H1 (cell line): Measurements from ENCODE around the gene ELL. TPM values are rescaled to one million over a fixed set of nuclear protein-coding genes. Genes with fewer than 3 reads are reported as not detected.

Experiments used
- CTCF ChIA-PET: fragments of 300-600 bp; sonication (Branson Sonifier 250); formaldehyde crosslinking; loops from one replicate; lab custom pipeline; 2021; ENCODE audit not compliant: partially characterized antibody; lab: Charles Lee
- POLR2A ChIA-PET: fragments of 300-600 bp; sonication (Branson Sonifier 250); formaldehyde crosslinking; loops from one replicate; lab custom pipeline; 2021; ENCODE audit warnings: inconsistent platforms; ENCODE audit not compliant: partially characterized antibody; lab: Charles Lee
- DNase-seq, 2 experiments: peaks; one replicate each; pipeline versions ENCODE4 v3.0.0 to v3.0.0-alpha.2; 2010 to 2022; ENCODE audit warnings: low spot score in 2 of 2, low read depth in 1 of 2, mixed read lengths in 1 of 2
- FAIRE-seq: peaks from 2 replicates; lab custom pipeline; 2011; peaks lifted over from hg19 to GRCh38; lab: Jason Lieb, UNC
- H2AFZ ChIP-seq: 2 replicates; pipeline ENCODE4 v1.8.1; 2012; ENCODE audit warnings: low read length, inconsistent platforms
- H2AK5ac ChIP-seq: 2 replicates; pipeline ENCODE4 v1.6.1; 2013; ENCODE audit warnings: low read depth, low read length
- H2BK120ac ChIP-seq: replicated peaks from 2 replicates; pipeline ENCODE3; 2013; ENCODE audit warnings: low read depth, low read length, inconsistent platforms
- H2BK12ac ChIP-seq: 2 replicates; pipeline ENCODE4 v1.6.1; 2013; ENCODE audit warnings: low read depth, low read length
- H2BK15ac ChIP-seq: 2 replicates; pipeline ENCODE4 v1.6.1; 2013; ENCODE audit warnings: low read length
- H2BK20ac ChIP-seq: 2 replicates; pipeline ENCODE4 v1.6.1; 2013; ENCODE audit warnings: low read length
- H2BK5ac ChIP-seq: 2 replicates; pipeline ENCODE4 v1.6.1; 2013; ENCODE audit warnings: low read depth, low read length
- H3K14ac ChIP-seq: 2 replicates; pipeline ENCODE4 v1.6.1; 2013; ENCODE audit warnings: inconsistent platforms; ENCODE audit not compliant: insufficient read length
- H3K18ac ChIP-seq: 2 replicates; pipeline ENCODE4 v1.6.1; 2013; ENCODE audit warnings: low read length; ENCODE audit errors: extremely low read depth
- H3K23ac ChIP-seq: 2 replicates; pipeline ENCODE4 v1.6.1; 2013; ENCODE audit warnings: inconsistent platforms; ENCODE audit not compliant: insufficient read length
- H3K23me2 ChIP-seq: 2 replicates; pipeline ENCODE4 v1.6.1; 2013; ENCODE audit warnings: low read depth, low read length
- H3K27ac ChIP-seq: 2 replicates; pipeline ENCODE4 v1.6.1; 2011; ENCODE audit warnings: low read depth, low read length, inconsistent platforms
- H3K27me3 ChIP-seq, 4 experiments: replicated peaks in 1 of 4; 1 replicate in 1 of 4; 2 replicates in 3 of 4; pipeline versions ENCODE4 v1.6.1 to v1.8.1; 2011 to 2013; ENCODE audit warnings: low read length in 3 of 4, mild to moderate bottlenecking in 3 of 4, inconsistent platforms in 2 of 4, mixed read lengths in 2 of 4, moderate library complexity in 1 of 4; ENCODE audit not compliant: control insufficient read depth in 3 of 4, insufficient read depth in 3 of 4; ENCODE audit errors: extremely low read depth in 1 of 4
- H3K36me3 ChIP-seq, 4 experiments: 2 replicates each; pipeline versions ENCODE4 v1.6.1 to v1.8.1; 2011 to 2013; ENCODE audit warnings: mild to moderate bottlenecking in 4 of 4, low read length in 3 of 4, moderate library complexity in 2 of 4, control low read depth in 1 of 4, inconsistent platforms in 1 of 4; ENCODE audit not compliant: insufficient read depth in 4 of 4, control insufficient read depth in 2 of 4
- H3K4ac ChIP-seq: replicated peaks from 2 replicates; pipeline ENCODE3; 2013; ENCODE audit warnings: low read length, low read depth, mixed read lengths, inconsistent platforms; ENCODE audit not compliant: insufficient read length
- H3K4me1 ChIP-seq, 4 experiments: replicated peaks in 1 of 4; 1 replicate in 1 of 4; 2 replicates in 3 of 4; pipeline versions ENCODE4 v1.6.1 to v1.8.1; 2011 to 2013; ENCODE audit warnings: low read length in 3 of 4, inconsistent platforms in 2 of 4, mixed read lengths in 1 of 4; ENCODE audit not compliant: insufficient read depth in 4 of 4, control insufficient read depth in 3 of 4
- H3K4me2 ChIP-seq, 2 experiments: 2 replicates each; pipeline versions ENCODE4 v1.6.1 to v1.8.1; 2011 to 2013; ENCODE audit warnings: low read depth in 2 of 2, low read length in 2 of 2, control low read depth in 1 of 2, inconsistent platforms in 1 of 2, mild to moderate bottlenecking in 1 of 2; ENCODE audit not compliant: insufficient read depth in 1 of 2
- H3K4me3 ChIP-seq, 4 experiments: fragments of 200-600, 300-600 bp in 1 of 4; sonication (generic), shearing (Covaris generic), sonication (Bioruptor Twin) in 1 of 4; 2 replicates each; pipeline versions ENCODE4 v1.5.1 to v1.8.1; 2011 to 2016; ENCODE audit warnings: low read length in 4 of 4, low read depth in 3 of 4, control low read depth in 2 of 4, inconsistent platforms in 2 of 4, mild to moderate bottlenecking in 2 of 4, mixed read lengths in 1 of 4, moderate library complexity in 1 of 4; ENCODE audit not compliant: insufficient read depth in 2 of 4; ENCODE audit errors: extremely low read depth in 1 of 4
- H3K56ac ChIP-seq: replicated peaks from 2 replicates; pipeline ENCODE3; 2013; ENCODE audit warnings: low read depth, mild to moderate bottlenecking, mixed read lengths, low read length, inconsistent platforms; ENCODE audit not compliant: insufficient read length
- H3K79me1 ChIP-seq: 2 replicates; pipeline ENCODE4 v1.6.1; 2013; ENCODE audit warnings: low read depth, low read length, control low read depth
- H3K79me2 ChIP-seq, 2 experiments: 2 replicates each; pipeline versions ENCODE4 v1.6.1 to v1.8.1; 2012 to 2013; ENCODE audit warnings: low read length in 2 of 2, mild to moderate bottlenecking in 2 of 2, inconsistent platforms in 1 of 2; ENCODE audit not compliant: insufficient read depth in 2 of 2, control insufficient read depth in 1 of 2
- H3K9ac ChIP-seq, 4 experiments: replicated peaks in 1 of 4; 1 replicate in 1 of 4; 2 replicates in 3 of 4; pipeline versions ENCODE4 v1.6.1 to v1.8.1; 2011 to 2013; ENCODE audit warnings: low read depth in 3 of 4, low read length in 3 of 4, control low read depth in 2 of 4, mild to moderate bottlenecking in 2 of 4, moderate library complexity in 2 of 4, inconsistent platforms in 1 of 4; ENCODE audit errors: extremely low read depth in 1 of 4
- H3K9me3 ChIP-seq, 2 experiments: 2 replicates each; pipeline versions ENCODE4 v1.6.1 to v1.8.1; 2012 to 2013; ENCODE audit warnings: mild to moderate bottlenecking in 2 of 2, moderate library complexity in 2 of 2, control low read depth in 1 of 2, inconsistent platforms in 1 of 2, low read depth in 1 of 2, low read length in 1 of 2, mixed read lengths in 1 of 2; ENCODE audit not compliant: insufficient read depth in 2 of 2
- H4K20me1 ChIP-seq, 2 experiments: replicated peaks in 1 of 2; 2 replicates each; pipeline versions ENCODE3 to v1.8.1; 2011 to 2013; ENCODE audit warnings: inconsistent platforms in 2 of 2, low read length in 2 of 2, mild to moderate bottlenecking in 1 of 2; ENCODE audit not compliant: insufficient read depth in 2 of 2, control insufficient read depth in 1 of 2
- H4K5ac ChIP-seq: 2 replicates; pipeline ENCODE4 v1.6.1; 2013; ENCODE audit warnings: low read length, low read depth, mixed read lengths, inconsistent platforms; ENCODE audit not compliant: insufficient read length
- H4K8ac ChIP-seq: 2 replicates; pipeline ENCODE4 v1.8.0; 2013; ENCODE audit warnings: mild to moderate bottlenecking, moderate library complexity, low read length, inconsistent platforms; ENCODE audit not compliant: insufficient read depth; ENCODE audit errors: extremely low read depth
- H4K91ac ChIP-seq: replicated peaks from 2 replicates; pipeline ENCODE3; 2013; ENCODE audit warnings: low read length, mixed read lengths, inconsistent platforms; ENCODE audit not compliant: insufficient read length
- BRCA1 ChIP-seq: IDR thresholded peaks from 2 replicates; pipeline ENCODE4 v1.6.1; 2012; ENCODE audit warnings: low read depth, low read length, improper control_type of control experiment
- CEBPB ChIP-seq: IDR thresholded peaks from 2 replicates; pipeline ENCODE4 v1.6.1; 2012; ENCODE audit warnings: low read depth, low read length
- EP300 ChIP-seq, 2 experiments: IDR thresholded peaks; 1 replicate in 1 of 2; 2 replicates in 1 of 2; pipeline ENCODE4 v1.6.1; 2011 to 2012; ENCODE audit warnings: low read depth in 2 of 2, low read length in 2 of 2, mild to moderate bottlenecking in 2 of 2, borderline replicate concordance in 1 of 2, inconsistent platforms in 1 of 2, moderate library complexity in 1 of 2
- HDAC2 ChIP-seq, 2 experiments: fragments of 300-600 bp in 1 of 2; sonication (generic) in 1 of 2; IDR thresholded peaks; 2 replicates each; pipeline ENCODE4 v1.6.1; 2011 to 2012; ENCODE audit warnings: low read depth in 2 of 2, low read length in 2 of 2, mild to moderate bottlenecking in 2 of 2, moderate library complexity in 2 of 2, borderline replicate concordance in 1 of 2, inconsistent platforms in 1 of 2
- JUND ChIP-seq: IDR thresholded peaks from 2 replicates; pipeline ENCODE4 v1.6.1; 2011; ENCODE audit warnings: mild to moderate bottlenecking, improper control_type of control experiment, low read length
- KDM4A ChIP-seq: IDR thresholded peaks from one replicate; pipeline ENCODE4 v1.7.1; 2012; ENCODE audit warnings: low read depth, mild to moderate bottlenecking, moderate library complexity, low read length, inconsistent platforms; ENCODE audit not compliant: severe bottlenecking
- NRF1 ChIP-seq: IDR thresholded peaks from 2 replicates; pipeline ENCODE4 v1.6.1; 2011; ENCODE audit warnings: mild to moderate bottlenecking, low read depth, low read length, improper control_type of control experiment
- POLR2AphosphoS5 ChIP-seq: IDR thresholded peaks from 2 replicates; pipeline ENCODE4 v1.6.1; 2011; ENCODE audit warnings: low read depth, low read length
- SP1 ChIP-seq: IDR thresholded peaks from 2 replicates; pipeline ENCODE4 v1.6.1; 2011; ENCODE audit warnings: low read depth, low read length
- SP4 ChIP-seq: IDR thresholded peaks from 2 replicates; pipeline ENCODE4 v1.6.1; 2012; ENCODE audit warnings: low read length, inconsistent platforms
- SRF ChIP-seq: IDR thresholded peaks from 2 replicates; pipeline ENCODE4 v1.6.1; 2011; ENCODE audit warnings: mild to moderate bottlenecking, low read depth, low read length, moderate library complexity
- SUZ12 ChIP-seq: fragments of 200-600 bp; sonication (generic); IDR thresholded peaks from 2 replicates; pipeline ENCODE4 v1.6.1; 2012; ENCODE audit warnings: mild to moderate bottlenecking, inconsistent platforms, low read length, moderate library complexity, mixed read lengths
- YY1 ChIP-seq: IDR thresholded peaks from 2 replicates; pipeline ENCODE4 v1.6.1; 2011; ENCODE audit warnings: low read depth, mild to moderate bottlenecking, low read length
- WGBS, 2 experiments: shearing (Covaris generic) in 1 of 2; methylation state at CpG; one replicate each; pipeline versions ENCODE4 v1.1.6 to v1.1.7; 2013 to 2015; ENCODE audit warnings: low lambda C conversion rate in 2 of 2, mixed read lengths in 2 of 2, inconsistent platforms in 1 of 2, low coverage in 1 of 2, missing lambda C conversion rate in 1 of 2; ENCODE audit not compliant: insufficient replicate concordance in 2 of 2, insufficient coverage in 1 of 2, insufficient read length in 1 of 2; ENCODE audit errors: extremely low coverage in 1 of 2, missing lambda C conversion rate in 1 of 2; 5-methylcytosine and 5-hydroxymethylcytosine counted together
- polyA plus RNA-seq, 7 experiments: library from polyadenylated mRNA; depleted of rRNA in 3 of 7; stranded (reverse) in 5 of 7; unstranded in 2 of 7; fragments of >200 nt in 5 of 7; fragments of 200-250 nt in 2 of 7; gene quantifications; 1 replicate in 5 of 7; 2 replicates in 1 of 7; 4 replicates in 1 of 7; pipeline versions ENCODE4 v1.2.1 to v1.2.3, GENCODE V29; 2011 to 2013; ENCODE audit warnings: missing spikeins in 2 of 7, mixed read lengths in 2 of 7
- total RNA-seq: library from RNA; stranded (reverse); fragmentation: NEBNext Ultra II Directional; extraction: Animal tissue kit (Norgen Biotek cat#: 25700); gene quantifications from 2 replicates; pipeline ENCODE4 v1.2.1, GENCODE V29; 2021
- TF ChIP-seq, protein P1 (sequence below): IDR thresholded peaks from 2 replicates; pipeline ENCODE4 v1.6.1; 2011; ENCODE audit warnings: low read length, improper control_type of control experiment

The ELL gene
- total and polyA plus RNA-seq, 2 of the 8 experiments (the other 6 are each of a cell fraction or from before 2014, with no cell fraction given), result 5.2 to 10.5 TPM

DNA sequence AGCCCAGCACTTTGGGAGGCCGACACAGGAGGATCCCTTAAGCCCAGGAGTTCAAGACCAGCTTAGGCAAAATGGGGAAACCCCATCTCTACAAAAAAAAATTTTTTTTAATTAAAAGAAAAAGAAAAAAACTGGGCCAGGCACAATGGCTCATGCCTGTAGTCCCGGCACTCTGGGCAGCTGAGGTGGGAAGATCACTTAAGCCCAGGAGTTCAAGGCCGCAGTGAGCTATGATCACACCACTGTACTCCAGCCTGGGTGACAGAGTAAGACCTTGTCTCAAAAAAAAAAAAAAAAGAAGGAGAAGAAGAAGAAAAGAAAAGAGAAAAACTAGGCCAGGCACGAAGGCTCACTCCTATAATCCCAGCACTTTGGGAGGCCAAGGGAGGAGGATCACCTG lies 4.3 kb downstream of the ELL start:
- no peak overlapping the region for H2BK5ac ChIP-seq
- no peak overlapping the region for H4K5ac ChIP-seq
- no peaks in the 10 kb centered on the region for H3K36me3 ChIP-seq
- no peak overlapping the region for H3K4me2 ChIP-seq
- no peak overlapping the region for H3K9ac ChIP-seq
- H3K27ac ChIP-seq, result no peak overlapping the region
- H2AK5ac ChIP-seq, result no peak overlapping the region
- H2AFZ ChIP-seq, result no peak overlapping the region
- no peak overlapping the region for H3K4me3 ChIP-seq
- DNase-seq, result no peak
- H3K4ac ChIP-seq, result no peak overlapping the region
- H2BK120ac ChIP-seq, result no peak overlapping the region
- no peak overlapping the region for H2BK15ac ChIP-seq
- H4K8ac ChIP-seq, result no peak overlapping the region
- FAIRE-seq, result no peak
- peaks cover 0 to 6% (median 2%) of the 10 kb centered on the region in 4 experiments; a peak in 5 of 7 replicates for H3K4me1 ChIP-seq
- H2BK12ac ChIP-seq, result no peak overlapping the region
- H3K27me3 ChIP-seq, result no peaks in the 10 kb centered on the region
- ChIA-PET POLR2A (interaction anchor here (1.2 kb wide), 1 partner anchor 40 kb away, joined by 3 read pairs; the partner anchor contains the start of gene KXD1), CTCF (interaction anchor here (1.2 to 32.9 kb wide), 5 partner anchors 10 to 70 kb away, joined by 3 to 458 read pairs (median 14); no protein-coding TSS in a partner anchor)
- H3K18ac ChIP-seq, result no peak overlapping the region
- no peaks in the 10 kb centered on the region for H3K9me3 ChIP-seq
- peaks cover 22% of the 10 kb centered on the region for H3K79me1 ChIP-seq
- H4K20me1 ChIP-seq, result peaks cover 17 to 32% of the 10 kb centered on the region in 2 experiments
- H3K23me2 ChIP-seq, result peaks cover 10% of the 10 kb centered on the region; the same call in 1 of the 2 replicates
- peaks cover 0 to 64% of the 10 kb centered on the region in 2 experiments; a peak in 2 of 4 replicates for H3K79me2 ChIP-seq
- no peak overlapping the region for H3K23ac ChIP-seq
- no peak overlapping the region for H3K56ac ChIP-seq
- no peak overlapping the region for H3K14ac ChIP-seq
- H2BK20ac ChIP-seq, result no peak overlapping the region
- 85% methylated on average over 3 of the region's 4 CpGs; no CpG with 5 or more reads in 1 of the 2 experiments for WGBS, 2 experiments
- no peak overlapping the region for H4K91ac ChIP-seq
- TF ChIP-seq SUZ12, result no peak
- no peak for TF ChIP-seq SRF
- no peak for TF ChIP-seq EP300 (IDR thresholded peaks at IDR 0.05; ENCODE audit: borderline replicate concordance in 1 of 2, low read depth in 2 of 2, low read length in 2 of 2)
- TF ChIP-seq JUND, result no peak
- no peak for TF ChIP-seq POLR2AphosphoS5
- no peak for TF ChIP-seq SP1
- no peak for TF ChIP-seq YY1
- no peak for TF ChIP-seq NRF1
- TF ChIP-seq, protein P1, sequence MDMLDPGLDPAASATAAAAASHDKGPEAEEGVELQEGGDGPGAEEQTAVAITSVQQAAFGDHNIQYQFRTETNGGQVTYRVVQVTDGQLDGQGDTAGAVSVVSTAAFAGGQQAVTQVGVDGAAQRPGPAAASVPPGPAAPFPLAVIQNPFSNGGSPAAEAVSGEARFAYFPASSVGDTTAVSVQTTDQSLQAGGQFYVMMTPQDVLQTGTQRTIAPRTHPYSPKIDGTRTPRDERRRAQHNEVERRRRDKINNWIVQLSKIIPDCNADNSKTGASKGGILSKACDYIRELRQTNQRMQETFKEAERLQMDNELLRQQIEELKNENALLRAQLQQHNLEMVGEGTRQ, result no peak
- TF ChIP-seq BRCA1, result no peak
- no peak for TF ChIP-seq KDM4A
- no peak for TF ChIP-seq CEBPB
- no peak for TF ChIP-seq SP4
- TF ChIP-seq HDAC2 (IDR thresholded peaks at IDR 0.05; ENCODE audit: borderline replicate concordance in 1 of 2, low read depth in 2 of 2, low read length in 2 of 2), result no peak
